GM19463 (cell line): Measurements from ENCODE around the gene ENTPD6.

Experiments used
- ATAC-seq: cut with Tn5 transposase; IDR thresholded peaks from one replicate; pipeline ENCODE4 v1.9.1; 2021; ENCODE audit warnings: mild to moderate bottlenecking, moderate library complexity; ENCODE audit not compliant: unreplicated experiment

Gene ENTPD6

DNA sequence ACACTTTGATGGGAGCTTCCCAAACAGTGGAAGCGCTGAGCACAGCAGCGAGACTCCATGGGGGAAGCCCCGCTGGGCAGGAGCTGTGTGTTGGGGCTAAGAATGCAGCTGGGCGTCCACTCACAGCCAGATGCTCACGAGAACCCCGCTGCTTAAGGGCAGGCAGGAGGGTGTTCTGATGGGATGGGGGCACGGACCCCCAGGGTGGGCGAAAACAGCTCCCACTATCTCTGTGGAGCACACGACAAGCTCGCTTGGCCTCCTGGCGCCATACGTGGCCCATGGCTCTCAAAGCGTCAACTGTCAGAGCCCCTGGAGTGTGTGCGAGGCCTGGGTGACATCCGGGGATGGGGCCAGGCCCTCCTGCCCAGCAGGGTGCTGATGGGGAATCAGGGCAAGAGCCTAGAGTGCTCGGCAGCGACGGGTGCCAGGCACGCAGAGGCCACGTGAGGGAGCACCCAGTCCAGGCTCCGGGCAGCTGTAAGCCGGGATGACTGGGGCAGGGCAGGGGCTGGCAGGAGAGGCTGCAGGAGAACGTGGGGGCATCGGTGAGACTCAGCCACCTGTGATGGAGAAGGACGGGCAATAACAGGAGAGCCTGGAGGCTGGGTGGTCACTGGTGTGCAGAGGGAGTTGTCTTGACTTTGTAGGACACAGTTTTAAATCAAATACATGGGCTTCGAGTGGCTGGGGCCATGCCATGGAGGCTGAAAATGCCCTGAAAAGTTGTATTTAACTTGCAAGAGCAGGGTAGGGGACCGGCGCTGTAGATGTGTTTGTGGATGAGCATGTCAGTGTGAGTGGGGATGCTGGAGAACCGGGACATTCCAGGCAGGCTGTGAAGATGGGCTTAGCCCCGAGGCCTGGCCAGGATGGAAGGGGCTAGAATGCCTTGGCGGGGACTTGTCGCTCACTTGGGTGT lies 79.6 kb downstream of the ENTPD6 start:
- no peak for ATAC-seq

DNA sequence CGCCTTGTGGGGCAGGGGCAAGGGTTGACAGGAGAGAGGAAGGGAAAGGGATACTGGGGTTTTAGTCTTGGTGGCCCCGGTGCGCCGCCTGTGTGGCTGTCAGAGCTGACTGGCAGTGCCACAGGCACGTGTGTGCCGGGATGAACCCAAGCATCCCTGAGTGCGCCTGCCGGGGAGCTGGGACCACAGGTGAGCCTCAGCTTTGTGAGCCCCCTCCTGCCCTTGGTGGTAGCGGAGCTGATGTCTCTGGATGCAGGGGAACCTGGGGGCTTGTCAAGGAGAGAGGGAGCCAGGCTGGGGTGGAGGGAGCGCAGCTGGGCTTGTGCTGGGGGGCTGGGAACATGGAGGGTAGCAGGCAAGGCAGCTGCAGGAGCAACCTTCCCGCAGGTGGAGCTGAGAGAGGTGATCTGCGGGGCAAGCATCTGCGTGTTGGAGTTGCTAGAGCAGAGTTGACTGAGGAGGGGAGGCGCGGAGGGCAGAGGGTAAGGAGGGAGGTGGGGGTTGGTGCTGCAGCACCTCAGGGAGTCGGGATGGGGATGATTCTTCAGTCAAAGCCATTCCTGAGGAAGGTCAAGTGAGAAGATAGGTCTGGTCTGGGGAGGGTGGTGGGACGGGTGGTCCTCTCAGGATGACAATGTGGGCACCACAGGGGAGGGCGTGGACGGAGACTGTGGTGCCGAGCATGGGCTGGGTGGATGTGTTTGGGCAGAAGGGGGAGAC lies 80.5 kb downstream of the ENTPD6 start:
- no peak for ATAC-seq
